Right lung (tissue), 10 donors: Measurements from ENCODE around the gene DAP3. TPM values are rescaled to one million over a fixed set of nuclear protein-coding genes. Genes with fewer than 3 reads are reported as not detected.
A peak's percentile ranks its signal among the peaks of the same experiment; 100 is the strongest.
"Not testable (repeated sequence)": the region's sequence is repeated elsewhere in the genome, so short reads cannot be mapped to it uniquely, and the experiment has no call there.

Experiments used
- DNase-seq, 2 donors: peaks; one replicate each; pipeline ENCODE4 v3.0.0-alpha.2; 2013
- long read RNA-seq, 8 donors: transcript quantifications; one replicate each; lab custom pipeline, GENCODE V29; 2026
- polyA plus RNA-seq, 5 donors: library from polyadenylated mRNA; unstranded; fragments of 120-200 nt; gene quantifications; one replicate each; pipeline versions ENCODE4 v1.2.1 to v1.2.3, GENCODE V29; 2013; ENCODE audit warnings: inconsistent platforms in 1 of 5, low replicate concordance in 1 of 5; ENCODE audit not compliant: insufficient read length in 5 of 5, insufficient read depth in 1 of 5

DAP3 gene
- 100 to 1,000 TPM; 115 to 141 (median 135) TPM for polyA plus RNA-seq
- long read RNA-seq, donor 1, transcript DAP3-202 (13 exons, 2,089 nt) = minor isoform, 16 of 64 reads
- long read RNA-seq, donor 1, transcript DAP3-216 (2 exons, 679 nt) = major isoform, 27 of 64 reads
- long read RNA-seq, donor 1, transcript DAP3-201 (13 exons, 1,649 nt) = minor isoform, 6 of 64 reads
- long read RNA-seq, donor 1, partial matches to known transcripts = 10 of 64 reads
- long read RNA-seq, donor 1, other reads (novel, unspliced or antisense) = 0 of 64 reads
- long read RNA-seq, donor 2, transcript DAP3-202 (13 exons, 2,089 nt) = minor isoform, 11 of 38 reads
- long read RNA-seq, donor 2, transcript DAP3-216 (2 exons, 679 nt) = major isoform, 17 of 38 reads
- long read RNA-seq, donor 2, partial matches to known transcripts = 7 of 38 reads
- long read RNA-seq, donor 2, other reads (novel, unspliced or antisense) = 0 of 38 reads
- long read RNA-seq, donor 3, transcript DAP3-202 (13 exons, 2,089 nt) = minor isoform, 10 of 36 reads
- long read RNA-seq, donor 3, transcript DAP3-216 (2 exons, 679 nt) = major isoform, 17 of 36 reads
- long read RNA-seq, donor 3, transcript DAP3-201 (13 exons, 1,649 nt) = minor isoform, 5 of 36 reads
- long read RNA-seq, donor 3, partial matches to known transcripts = 0 of 36 reads
- long read RNA-seq, donor 3, other reads (novel, unspliced or antisense) = 0 of 36 reads
- long read RNA-seq, donor 4, transcript DAP3-216 (2 exons, 679 nt) = minor isoform, 8 of 25 reads
- long read RNA-seq, donor 4, transcript DAP3-202 (13 exons, 2,089 nt) = major isoform, 11 of 25 reads
- long read RNA-seq, donor 4, partial matches to known transcripts = 0 of 25 reads
- long read RNA-seq, donor 4, other reads (novel, unspliced or antisense) = 0 of 25 reads
- long read RNA-seq, donor 5, transcript DAP3-216 (2 exons, 679 nt) = major isoform, 28 of 60 reads
- long read RNA-seq, donor 5, transcript DAP3-201 (13 exons, 1,649 nt) = minor isoform, 8 of 60 reads
- long read RNA-seq, donor 5, transcript DAP3-202 (13 exons, 2,089 nt) = minor isoform, 24 of 60 reads
- long read RNA-seq, donor 5, partial matches to known transcripts = 0 of 60 reads
- long read RNA-seq, donor 5, other reads (novel, unspliced or antisense) = 0 of 60 reads
- long read RNA-seq, donor 6, transcript DAP3-216 (2 exons, 679 nt) = major isoform, 14 of 53 reads
- long read RNA-seq, donor 6, transcript DAP3-201 (13 exons, 1,649 nt) = minor isoform, 6 of 53 reads
- long read RNA-seq, donor 6, transcript DAP3-202 (13 exons, 2,089 nt) = minor isoform, 12 of 53 reads
- long read RNA-seq, donor 6, partial matches to known transcripts = 13 of 53 reads
- long read RNA-seq, donor 6, other reads (novel, unspliced or antisense) = 6 of 53 reads
- long read RNA-seq, donor 7, transcript DAP3-202 (13 exons, 2,089 nt) = minor isoform, 6 of 115 reads
- long read RNA-seq, donor 7, transcript DAP3-216 (2 exons, 679 nt) = major isoform, 16 of 115 reads
- long read RNA-seq, donor 7, partial matches to known transcripts = 72 of 115 reads
- long read RNA-seq, donor 7, other reads (novel, unspliced or antisense) = 14 of 115 reads
- long read RNA-seq, donor 8, transcript DAP3-216 (2 exons, 679 nt) = major isoform, 5 of 18 reads
- long read RNA-seq, donor 8, partial matches to known transcripts = 8 of 18 reads
- long read RNA-seq, donor 8, other reads (novel, unspliced or antisense) = 0 of 18 reads

GRCh38 chr1:155689081-155689607, at the start of gene DAP3:
Gene DAP3 (plus strand): TSS chr1:155689091. CDS start chr1:155709780, 20,689 bp downstream.
- not testable (repeated sequence) for DNase-seq

- DNase-seq = no peak
Measured at GRCh38 chr1:155640367-155640766, 48.5 kb upstream of the DAP3 start.

GRCh38 chr1:155642559-155643180, 46.2 kb upstream of the DAP3 start:
- DNase-seq = not testable (repeated sequence)

GRCh38 chr1:155643230-155643629, 45.7 kb upstream of the DAP3 start:
- no peak for DNase-seq

- DNase-seq = no peak
Measured at GRCh38 chr1:155645034-155645598, 43.8 kb upstream of the DAP3 start.

- DNase-seq = no peak
Measured at GRCh38 chr1:155645648-155646047, 43.2 kb upstream of the DAP3 start.

GRCh38 chr1:155646307-155646706, 42.6 kb upstream of the DAP3 start:
- no peak for DNase-seq

GRCh38 chr1:155648207-155649147, 40.4 kb upstream of the DAP3 start:
- peak; percentile 58 to 70 for DNase-seq

GRCh38 chr1:155649676-155650075, 39.2 kb upstream of the DAP3 start:
- no peak for DNase-seq

- no peak for DNase-seq
Measured at GRCh38 chr1:155650231-155650757, 38.6 kb upstream of the DAP3 start.

GRCh38 chr1:155651861-155652661, 36.8 kb upstream of the DAP3 start:
- no peak for DNase-seq

- DNase-seq = no peak
Measured at GRCh38 chr1:155652951-155653350, 35.9 kb upstream of the DAP3 start.

GRCh38 chr1:155657463-155657862, 31.4 kb upstream of the DAP3 start:
- no peak for DNase-seq

GRCh38 chr1:155661239-155661638, 27.7 kb upstream of the DAP3 start:
- DNase-seq = not testable (repeated sequence)

- no peak for DNase-seq
Measured at GRCh38 chr1:155669233-155670162, 19.4 kb upstream of the DAP3 start.

GRCh38 chr1:155671750-155672149, 17.1 kb upstream of the DAP3 start:
- no peak for DNase-seq
